ENCODE data around the gene PIKFYVE. TPM values are rescaled to one million over a fixed set of nuclear protein-coding genes. Genes with fewer than 3 reads are reported as not detected.
"Not testable (repeated sequence)": the region's sequence is repeated elsewhere in the genome, so short reads cannot be mapped to it uniquely, and the experiment has no call there.

Gene PIKFYVE
- total RNA-seq, 1 experiment from 2014 or later, result 11.4 TPM

- no peak for DNase-seq (ENCODE audit: low read depth)
Measured at GRCh38 chr2:208304695-208305094, 38.6 kb downstream of the PIKFYVE start.

GRCh38 chr2:208306291-208306690 is 40.2 kb downstream of the PIKFYVE start:
- DNase-seq (ENCODE audit: low read depth), result no peak

GRCh38 chr2:208311321-208311720 is 45.3 kb downstream of the PIKFYVE start:
- no peak for DNase-seq (ENCODE audit: low read depth)

DNA sequence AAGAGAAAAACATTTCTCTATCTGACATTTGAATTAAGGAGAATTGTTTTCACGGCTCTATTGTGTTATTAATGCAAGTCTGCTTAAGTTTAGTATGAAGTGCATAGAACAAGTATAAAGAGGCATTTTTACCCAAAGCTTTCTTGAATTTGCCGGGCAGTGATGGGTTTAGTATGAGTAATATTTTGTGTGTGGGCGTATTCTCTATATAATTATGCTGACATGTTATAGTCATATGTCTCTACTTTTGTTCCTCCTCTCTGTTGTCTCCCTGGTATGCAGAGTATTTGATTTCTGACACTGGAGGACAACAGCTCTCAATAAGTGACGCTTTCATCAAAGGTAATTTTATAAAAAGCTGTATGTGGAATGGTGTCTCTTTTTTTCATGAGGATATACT is 45.9 kb downstream of the PIKFYVE start:
- DNase-seq (ENCODE audit: low read depth), result no peak

GRCh38 chr2:208315081-208315788 is 49.2 kb downstream of the PIKFYVE start:
- DNase-seq (ENCODE audit: low read depth), result no peak

DNA sequence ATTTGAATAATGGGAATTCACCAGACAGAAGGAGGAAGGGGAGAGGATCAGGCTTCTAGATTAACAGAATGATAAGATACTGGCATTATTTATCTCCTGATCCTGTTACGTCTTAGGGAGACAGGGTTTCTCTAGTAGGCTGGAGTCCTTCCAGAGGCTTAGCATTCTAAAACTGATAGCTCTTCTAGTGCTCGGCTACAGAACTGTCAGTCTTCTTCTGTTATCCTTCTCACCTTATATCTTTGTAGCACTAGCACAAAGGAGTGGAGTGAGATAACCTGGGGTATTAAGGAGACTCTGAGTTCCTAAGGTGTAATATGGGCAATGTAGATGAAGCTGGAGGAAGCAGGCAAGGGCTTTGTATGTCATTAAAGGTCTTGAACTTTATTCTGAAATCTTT is 52.1 kb downstream of the PIKFYVE start:
- DNase-seq (ENCODE audit: low read depth), result no peak

DNA sequence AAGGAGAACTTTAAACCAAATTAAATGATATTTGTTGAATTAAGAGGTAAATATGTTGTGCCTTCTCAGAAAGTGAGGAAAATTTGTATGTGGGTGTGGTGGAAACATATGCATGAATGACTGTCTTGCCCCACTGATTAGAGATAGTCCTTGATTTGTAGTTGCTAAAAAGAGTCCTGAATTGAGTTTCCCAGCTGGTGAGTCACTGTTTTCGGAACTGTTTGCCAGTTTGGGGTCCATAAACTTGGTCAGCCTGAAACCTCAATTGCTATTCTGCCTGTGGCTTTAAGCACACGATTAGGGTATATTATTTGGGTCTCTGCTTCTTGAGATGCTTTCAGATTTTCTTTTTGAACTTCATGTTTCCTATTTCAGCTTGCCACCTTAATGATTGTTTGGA is 53.3 kb downstream of the PIKFYVE start:
- DNase-seq (ENCODE audit: low read depth), result no peak

- no peak for DNase-seq (ENCODE audit: low read depth)
Measured at GRCh38 chr2:208320686-208321085, 54.6 kb downstream of the PIKFYVE start.

GRCh38 chr2:208326016-208326415 is 60.0 kb downstream of the PIKFYVE start:
- DNase-seq (ENCODE audit: low read depth), result no peak

- DNase-seq (ENCODE audit: low read depth), result no peak
Measured at GRCh38 chr2:208329485-208329884, 63.4 kb downstream of the PIKFYVE start.

DNA sequence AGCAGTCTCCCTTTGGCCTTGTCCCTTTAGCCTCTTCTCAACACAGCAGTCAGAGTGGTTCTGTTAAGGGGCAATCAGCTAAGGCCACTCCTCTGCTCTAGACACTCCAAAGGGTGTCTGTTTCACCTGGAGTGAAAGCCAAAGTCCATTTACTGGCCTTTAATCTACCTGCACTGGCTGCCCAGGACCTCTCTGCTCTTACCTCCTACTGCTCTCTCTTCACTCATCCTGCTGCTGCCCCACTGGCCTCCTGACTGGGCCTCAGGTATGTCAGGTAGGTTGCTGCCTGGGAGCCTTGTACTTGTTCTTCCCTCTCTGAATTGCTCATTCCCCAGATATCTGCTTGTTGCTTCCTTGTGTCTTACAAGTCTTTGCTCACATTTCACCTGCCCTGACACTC is 68.2 kb downstream of the PIKFYVE start:
- no peak for DNase-seq (ENCODE audit: low read depth)

DNA sequence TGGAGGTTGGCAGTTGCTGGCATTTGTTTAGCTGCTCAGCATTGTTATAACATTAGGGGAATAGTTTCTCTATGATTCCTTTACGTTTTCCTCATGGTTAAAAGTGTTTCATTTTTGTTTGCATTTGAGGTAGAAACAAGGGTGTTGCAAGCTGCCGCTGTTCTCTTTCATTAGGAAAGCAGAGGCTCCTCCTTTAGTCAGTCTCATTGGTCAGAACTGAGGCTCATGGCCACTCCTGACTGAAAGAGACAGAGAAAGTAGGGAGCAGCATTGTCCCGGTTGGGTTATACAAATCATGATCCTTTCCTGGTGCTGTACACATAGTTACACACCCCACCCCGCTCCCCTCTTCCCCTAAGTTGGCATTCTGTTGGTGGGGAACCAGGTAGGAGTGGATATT is 80.7 kb downstream of the PIKFYVE start:
- no peak for DNase-seq (ENCODE audit: low read depth)

DNA sequence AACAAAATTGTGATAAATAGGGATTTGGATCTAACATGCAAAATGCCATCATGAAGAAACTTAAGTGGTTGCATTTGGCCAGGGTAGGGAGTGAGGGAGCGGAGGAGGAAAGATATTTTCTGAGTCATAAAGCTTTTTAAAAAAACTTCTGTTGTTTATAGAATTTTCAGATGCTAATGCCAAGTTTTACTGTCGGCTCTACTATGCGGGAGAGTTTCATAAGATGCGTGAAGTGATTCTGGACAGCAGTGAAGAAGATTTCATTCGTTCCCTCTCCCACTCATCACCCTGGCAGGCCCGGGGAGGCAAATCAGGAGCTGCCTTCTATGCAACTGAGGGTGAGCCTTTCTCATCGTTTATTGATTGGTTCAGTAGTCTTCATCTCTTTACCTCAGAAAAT is 84.6 kb downstream of the PIKFYVE start:
- no peak for DNase-seq (ENCODE audit: low read depth)

- DNase-seq (ENCODE audit: low read depth), result no peak
Measured at GRCh38 chr2:208352644-208353567, 86.9 kb downstream of the PIKFYVE start.

DNA sequence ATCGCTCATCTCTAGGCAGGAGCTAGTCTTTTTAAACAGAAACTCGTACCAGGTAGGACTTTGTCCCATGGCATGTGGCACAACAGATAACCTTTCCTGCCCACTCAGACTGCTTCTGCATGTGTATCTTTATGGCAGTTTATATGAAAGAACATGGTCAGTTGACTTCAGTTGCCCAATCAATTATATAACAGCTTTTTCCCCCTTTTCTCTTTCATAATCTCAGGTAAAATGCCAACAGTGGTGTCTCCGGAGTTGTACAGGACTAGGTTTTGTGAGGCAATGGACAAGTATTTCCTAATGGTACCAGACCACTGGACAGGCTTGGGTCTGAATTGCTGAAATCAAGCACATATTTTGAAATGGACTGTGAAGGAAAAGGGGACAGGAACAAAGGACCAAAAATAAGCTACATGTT is 88.9 kb downstream of the PIKFYVE start:
- no peak for DNase-seq (ENCODE audit: low read depth)

- DNase-seq (ENCODE audit: low read depth), result not testable (repeated sequence)
Measured at GRCh38 chr2:208356420-208356819, 90.4 kb downstream of the PIKFYVE start.

DNA sequence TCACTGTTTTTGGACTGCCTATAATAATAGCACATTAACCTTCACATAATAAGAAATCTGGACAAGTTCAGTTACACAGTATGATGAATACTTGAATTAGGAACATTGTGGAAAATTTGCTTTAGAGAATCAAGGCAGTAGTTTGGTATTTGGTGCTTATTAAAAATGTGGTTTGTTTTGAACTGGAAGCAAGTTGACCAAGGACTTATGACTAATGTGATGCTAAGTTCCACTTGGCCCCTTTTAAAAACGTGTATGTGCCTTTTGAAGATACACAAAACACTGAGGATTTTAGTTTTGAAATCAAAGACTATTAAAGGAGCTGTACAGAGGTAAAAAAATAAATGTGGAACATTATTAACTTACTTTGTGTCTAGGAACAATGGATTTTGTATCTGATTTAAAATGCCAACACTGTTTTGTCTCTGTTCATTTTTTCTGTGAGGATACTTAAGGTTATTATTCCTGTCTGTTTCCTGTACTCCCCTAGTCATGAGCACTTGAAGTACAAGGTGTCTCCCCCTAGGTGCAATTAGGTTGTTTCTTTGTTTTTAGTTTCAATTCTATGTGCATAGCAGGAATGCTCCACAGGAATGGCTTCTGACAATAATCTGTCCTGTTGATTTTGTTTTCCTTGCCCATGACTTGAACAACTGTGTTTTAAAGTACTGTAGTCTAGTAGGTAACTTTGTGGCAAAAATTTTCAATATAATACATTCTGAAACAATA is 91.0 kb downstream of the PIKFYVE start:
- DNase-seq (ENCODE audit: low read depth), result no peak

- no peak for DNase-seq (ENCODE audit: low read depth)
Measured at GRCh38 chr2:208358758-208359631, 92.9 kb downstream of the PIKFYVE start.

GRCh38 chr2:208359632-208359986 is 93.6 kb downstream of the PIKFYVE start:
- no peak for DNase-seq (ENCODE audit: low read depth)

GRCh38 chr2:208360259-208361076 is 94.4 kb downstream of the PIKFYVE start:
- DNase-seq (ENCODE audit: low read depth), result no peak

GRCh38 chr2:208361077-208361441 is 95.0 kb downstream of the PIKFYVE start:
- DNase-seq (ENCODE audit: low read depth), result no peak

Data from Daoy (cell line).